ENCODE measurements around the gene PLD3. TPM values are rescaled to one million over a fixed set of nuclear protein-coding genes. Genes with fewer than 3 reads are reported as not detected.

Gene PLD3
- total RNA-seq, 1 donor from 2014 or later, result 284 TPM

DNA sequence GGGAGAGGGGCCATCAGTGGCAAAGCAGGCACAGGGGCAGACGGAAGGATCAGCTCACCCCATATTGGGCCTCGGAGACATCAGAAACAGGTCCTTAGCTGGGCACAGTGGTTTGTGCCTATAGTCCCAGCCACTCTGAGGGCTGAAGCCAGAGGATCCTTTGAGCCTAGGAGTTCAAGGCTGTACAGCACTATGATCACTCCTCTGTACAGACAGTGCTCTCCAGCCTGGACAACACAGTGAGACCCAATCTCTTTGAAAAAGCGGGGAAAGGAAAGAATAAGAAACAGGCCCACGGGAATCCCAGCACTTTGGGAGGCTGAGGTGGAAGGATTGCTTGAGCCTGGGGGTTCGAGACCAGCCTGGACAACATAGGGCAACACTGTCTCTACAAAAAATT lies 71.3 kb downstream of the PLD3 start:
- TF ChIP-seq, protein P1, sequence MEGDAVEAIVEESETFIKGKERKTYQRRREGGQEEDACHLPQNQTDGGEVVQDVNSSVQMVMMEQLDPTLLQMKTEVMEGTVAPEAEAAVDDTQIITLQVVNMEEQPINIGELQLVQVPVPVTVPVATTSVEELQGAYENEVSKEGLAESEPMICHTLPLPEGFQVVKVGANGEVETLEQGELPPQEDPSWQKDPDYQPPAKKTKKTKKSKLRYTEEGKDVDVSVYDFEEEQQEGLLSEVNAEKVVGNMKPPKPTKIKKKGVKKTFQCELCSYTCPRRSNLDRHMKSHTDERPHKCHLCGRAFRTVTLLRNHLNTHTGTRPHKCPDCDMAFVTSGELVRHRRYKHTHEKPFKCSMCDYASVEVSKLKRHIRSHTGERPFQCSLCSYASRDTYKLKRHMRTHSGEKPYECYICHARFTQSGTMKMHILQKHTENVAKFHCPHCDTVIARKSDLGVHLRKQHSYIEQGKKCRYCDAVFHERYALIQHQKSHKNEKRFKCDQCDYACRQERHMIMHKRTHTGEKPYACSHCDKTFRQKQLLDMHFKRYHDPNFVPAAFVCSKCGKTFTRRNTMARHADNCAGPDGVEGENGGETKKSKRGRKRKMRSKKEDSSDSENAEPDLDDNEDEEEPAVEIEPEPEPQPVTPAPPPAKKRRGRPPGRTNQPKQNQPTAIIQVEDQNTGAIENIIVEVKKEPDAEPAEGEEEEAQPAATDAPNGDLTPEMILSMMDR (conservative IDR thresholded peaks at IDR 0.05; ENCODE audit: low read depth, low read length), result no peak
- DNase-seq (ENCODE audit: low read depth), result no peak
- H3K4me3 ChIP-seq (ENCODE audit: low read depth, low read length), result no peak overlapping the region

DNA sequence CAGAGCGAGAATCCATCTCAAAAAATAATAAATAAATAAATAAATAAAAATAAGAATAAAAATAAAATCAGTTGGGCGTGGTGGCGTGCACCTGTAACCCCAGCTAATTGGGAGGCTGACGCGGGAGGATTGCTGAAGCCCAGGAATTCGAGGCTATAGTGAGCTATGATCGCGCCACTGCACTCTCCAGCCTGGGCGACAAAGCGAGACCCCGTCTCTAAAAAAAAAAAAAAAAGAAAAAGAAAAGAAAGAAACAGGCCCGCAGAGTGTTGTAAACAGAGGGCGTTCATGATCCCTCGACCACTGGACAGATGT lies 71.9 kb downstream of the PLD3 start:
- TF ChIP-seq, protein P1 (conservative IDR thresholded peaks at IDR 0.05; ENCODE audit: low read depth, low read length), result no peak
- no peak for DNase-seq (ENCODE audit: low read depth)
- peak overlapping the region; percentile 66 for H3K4me3 ChIP-seq (ENCODE audit: low read depth, low read length)

DNA sequence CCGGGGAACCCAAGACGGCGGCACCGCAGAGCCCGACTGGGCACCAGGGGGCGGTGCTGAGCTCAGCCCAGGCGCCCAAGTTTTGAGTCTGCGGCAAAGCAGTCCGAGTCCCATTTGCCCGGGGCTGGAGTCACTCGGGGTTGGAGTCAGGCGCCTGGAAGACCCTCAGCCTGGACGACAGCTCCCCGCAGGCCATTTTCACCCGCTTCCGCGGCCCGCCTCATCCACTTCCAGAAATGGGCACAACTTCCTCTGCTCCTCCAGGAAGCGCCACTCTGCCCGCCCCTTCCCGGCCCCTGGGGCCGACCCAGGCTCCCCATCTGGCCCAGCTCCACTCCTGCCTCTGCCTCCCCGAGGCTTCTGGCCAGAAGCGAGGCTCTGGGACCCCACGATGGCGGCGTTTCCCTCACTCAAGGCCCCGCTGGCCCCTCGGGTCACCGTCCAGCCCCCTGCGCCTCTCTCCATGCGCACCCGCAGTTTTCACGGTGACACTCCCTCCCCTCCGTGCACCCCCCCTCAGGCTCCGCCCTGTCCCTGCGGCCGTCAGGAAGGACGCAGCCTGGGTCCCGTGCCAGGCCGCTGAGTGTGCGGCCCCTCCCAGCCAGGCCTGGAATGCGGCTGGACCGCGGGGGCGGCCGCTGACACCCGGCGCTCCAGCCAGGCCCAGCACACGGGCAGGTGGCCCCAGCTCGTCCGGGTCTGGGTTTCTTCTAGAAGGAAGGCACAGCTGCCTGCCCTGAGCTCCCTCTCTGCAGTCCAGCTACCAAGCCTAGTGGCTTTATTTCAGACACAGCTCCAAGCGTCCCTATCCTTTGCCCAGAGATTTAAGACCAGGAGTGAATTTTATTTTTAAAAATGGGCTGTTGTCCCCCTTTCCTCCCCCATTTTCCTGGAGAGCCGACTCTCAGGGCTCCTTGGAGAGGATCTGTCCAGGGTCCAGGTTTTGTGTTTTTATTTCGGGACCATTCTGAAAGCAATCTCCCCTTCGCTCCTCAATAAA lies 72.6 kb downstream of the PLD3 start:
- peak overlapping the region; percentile 66 for H3K4me3 ChIP-seq (ENCODE audit: low read depth, low read length)
- DNase-seq (ENCODE audit: low read depth), result no peak
- TF ChIP-seq, protein P1 (conservative IDR thresholded peaks at IDR 0.05; ENCODE audit: low read depth, low read length), result peak; percentile 94

DNA sequence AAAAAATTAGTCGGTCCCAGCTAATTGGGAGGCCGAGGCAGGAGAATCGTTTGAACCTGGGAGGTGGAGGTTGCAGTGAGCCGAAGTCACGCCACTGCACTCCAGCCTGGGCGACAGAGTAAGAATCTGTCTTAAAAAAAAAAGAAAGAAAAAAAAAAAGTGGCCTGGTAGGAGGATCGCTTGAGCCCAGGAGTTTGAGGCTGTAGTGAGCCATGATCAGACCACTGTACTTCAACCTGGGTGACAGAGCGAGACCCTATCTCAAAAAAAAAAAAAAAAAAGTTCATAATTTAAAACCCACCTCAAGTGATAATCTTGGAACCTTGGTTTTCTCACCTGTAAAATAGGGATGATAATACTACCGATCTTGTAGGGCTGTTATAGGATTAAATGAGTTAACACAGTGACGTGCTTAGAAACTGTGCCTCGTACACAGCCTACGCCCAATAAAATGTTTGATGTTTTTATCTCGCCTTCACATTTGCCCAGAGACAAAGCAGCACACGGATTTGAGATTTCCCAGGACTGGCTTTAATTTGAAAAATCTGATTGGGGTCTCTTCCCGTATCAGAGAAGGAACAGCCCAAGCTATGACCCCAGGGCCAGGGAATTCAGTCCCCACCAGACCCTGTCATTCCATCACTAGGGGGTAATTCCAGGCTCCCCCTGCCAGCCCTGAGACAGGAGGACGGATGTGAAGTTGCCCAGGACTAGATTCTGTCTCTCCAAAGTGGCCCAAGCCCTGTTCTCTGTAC lies 73.7 kb downstream of the PLD3 start:
- peak overlapping the region; percentile 66 for H3K4me3 ChIP-seq (ENCODE audit: low read depth, low read length)
- no peak for DNase-seq (ENCODE audit: low read depth)
- TF ChIP-seq, protein P1 (conservative IDR thresholded peaks at IDR 0.05; ENCODE audit: low read depth, low read length), result no peak

DNA sequence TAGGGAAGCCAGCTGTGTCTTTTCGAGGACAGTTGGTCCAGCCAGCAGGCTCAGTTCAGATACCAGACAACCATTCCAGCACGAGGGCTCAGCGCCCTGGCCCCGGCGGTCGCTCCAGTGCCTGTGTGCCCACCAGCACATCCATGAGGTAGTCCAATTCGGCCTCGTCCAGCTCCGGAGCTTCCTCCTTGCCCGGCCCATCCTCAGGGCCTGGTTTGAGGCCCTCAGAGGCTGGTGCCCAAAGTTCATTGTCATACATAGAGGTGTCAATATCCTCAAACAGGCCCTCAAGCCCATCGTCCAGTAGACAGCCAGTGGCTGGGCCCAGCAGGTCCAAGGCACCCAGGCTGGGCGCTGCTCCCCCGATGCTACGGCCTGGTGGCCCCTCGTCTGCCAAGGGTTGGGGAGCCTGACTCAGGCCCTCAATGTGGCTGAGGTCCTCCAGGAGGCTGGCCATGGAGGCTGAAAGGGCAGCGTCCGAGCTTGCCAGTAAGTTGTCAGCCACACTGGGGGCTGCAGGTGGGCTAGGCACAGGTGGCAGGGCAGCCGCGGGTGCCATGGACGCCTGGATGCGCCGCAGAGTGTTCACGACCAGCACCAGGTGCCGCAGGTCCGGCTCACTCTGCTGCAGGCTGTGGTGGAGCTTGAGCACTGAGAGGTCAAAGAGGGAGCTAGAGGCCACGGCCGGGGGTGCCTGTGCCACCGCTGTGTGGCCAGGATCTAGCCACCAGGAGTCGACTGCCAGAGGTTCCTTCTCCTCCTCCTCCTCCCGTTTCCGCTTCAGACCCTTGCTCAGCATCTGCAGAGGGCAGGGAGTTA lies 74.5 kb downstream of the PLD3 start:
- no peak for DNase-seq (ENCODE audit: low read depth)
- TF ChIP-seq, protein P1 (conservative IDR thresholded peaks at IDR 0.05; ENCODE audit: low read depth, low read length), result no peak
- H3K4me3 ChIP-seq (ENCODE audit: low read depth, low read length), result no peak overlapping the region

DNA sequence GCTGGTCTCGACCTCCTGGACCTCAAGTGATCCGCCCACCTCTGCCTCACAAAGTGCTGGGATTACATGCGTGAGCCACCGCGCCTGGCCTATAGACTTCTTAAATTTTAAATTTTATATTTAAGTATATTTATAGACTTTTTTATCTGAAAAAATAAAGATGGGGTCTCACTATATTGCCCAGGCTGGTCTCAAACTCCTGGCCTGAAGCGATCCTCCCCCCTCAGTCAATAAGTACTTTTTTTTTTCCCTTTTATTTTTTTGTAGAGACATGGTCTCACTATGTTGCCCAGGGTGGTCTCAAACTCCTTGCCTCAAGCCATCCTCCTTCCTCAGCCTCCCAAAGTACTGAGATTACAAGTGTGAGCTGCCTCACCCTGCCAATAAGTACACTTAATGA lies 75.4 kb downstream of the PLD3 start:
- TF ChIP-seq, protein P1 (conservative IDR thresholded peaks at IDR 0.05; ENCODE audit: low read depth, low read length), result no peak
- DNase-seq (ENCODE audit: low read depth), result no peak
- H3K4me3 ChIP-seq (ENCODE audit: low read depth, low read length), result peak overlapping the region; percentile 74
